GM12865 (cell line): ENCODE results near the gene ATAD5.
"Not testable (repeated sequence)": the region's sequence is repeated elsewhere in the genome, so short reads cannot be mapped to it uniquely, and the experiment has no call there.

Source experiments
- DNase-seq: peaks from one replicate; pipeline ENCODE4 v3.0.0; 2010; ENCODE audit warnings: low read depth
- H3K4me3 ChIP-seq: 2 replicates; pipeline ENCODE4 v1.5.1; 2011; ENCODE audit warnings: mild to moderate bottlenecking, low read depth, low read length, control low read depth
- TF ChIP-seq, protein P1 (sequence below): IDR thresholded peaks from 2 replicates; pipeline ENCODE4 v1.5.1; 2011; ENCODE audit warnings: low read length, control low read depth, low read depth, inconsistent platforms; ENCODE audit not compliant: insufficient read depth; ENCODE audit errors: missing control alignments

Gene ATAD5

DNA sequence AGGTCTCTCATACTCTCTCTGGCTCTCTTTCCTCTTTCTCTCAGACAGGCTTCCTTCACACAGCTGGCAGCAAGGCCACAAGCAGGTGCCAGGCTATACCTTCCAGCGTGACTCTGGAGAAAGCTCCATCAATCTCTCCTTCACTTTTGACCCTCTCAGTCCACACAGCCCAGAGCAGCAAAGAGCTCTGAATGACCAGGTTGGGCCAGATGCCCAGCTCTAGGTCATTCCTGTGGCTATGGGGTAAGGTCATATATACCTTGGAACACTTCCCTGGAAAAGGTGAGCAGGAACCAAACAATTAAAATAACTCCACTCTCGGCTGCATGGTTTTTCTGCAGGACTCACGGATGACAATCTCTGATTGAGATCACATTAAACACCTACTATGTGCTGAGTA is 98.7 kb downstream of the ATAD5 start:
- no peak for DNase-seq
- H3K4me3 ChIP-seq, result no peak overlapping the region
- TF ChIP-seq, protein P1, sequence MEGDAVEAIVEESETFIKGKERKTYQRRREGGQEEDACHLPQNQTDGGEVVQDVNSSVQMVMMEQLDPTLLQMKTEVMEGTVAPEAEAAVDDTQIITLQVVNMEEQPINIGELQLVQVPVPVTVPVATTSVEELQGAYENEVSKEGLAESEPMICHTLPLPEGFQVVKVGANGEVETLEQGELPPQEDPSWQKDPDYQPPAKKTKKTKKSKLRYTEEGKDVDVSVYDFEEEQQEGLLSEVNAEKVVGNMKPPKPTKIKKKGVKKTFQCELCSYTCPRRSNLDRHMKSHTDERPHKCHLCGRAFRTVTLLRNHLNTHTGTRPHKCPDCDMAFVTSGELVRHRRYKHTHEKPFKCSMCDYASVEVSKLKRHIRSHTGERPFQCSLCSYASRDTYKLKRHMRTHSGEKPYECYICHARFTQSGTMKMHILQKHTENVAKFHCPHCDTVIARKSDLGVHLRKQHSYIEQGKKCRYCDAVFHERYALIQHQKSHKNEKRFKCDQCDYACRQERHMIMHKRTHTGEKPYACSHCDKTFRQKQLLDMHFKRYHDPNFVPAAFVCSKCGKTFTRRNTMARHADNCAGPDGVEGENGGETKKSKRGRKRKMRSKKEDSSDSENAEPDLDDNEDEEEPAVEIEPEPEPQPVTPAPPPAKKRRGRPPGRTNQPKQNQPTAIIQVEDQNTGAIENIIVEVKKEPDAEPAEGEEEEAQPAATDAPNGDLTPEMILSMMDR, result no peak

DNA sequence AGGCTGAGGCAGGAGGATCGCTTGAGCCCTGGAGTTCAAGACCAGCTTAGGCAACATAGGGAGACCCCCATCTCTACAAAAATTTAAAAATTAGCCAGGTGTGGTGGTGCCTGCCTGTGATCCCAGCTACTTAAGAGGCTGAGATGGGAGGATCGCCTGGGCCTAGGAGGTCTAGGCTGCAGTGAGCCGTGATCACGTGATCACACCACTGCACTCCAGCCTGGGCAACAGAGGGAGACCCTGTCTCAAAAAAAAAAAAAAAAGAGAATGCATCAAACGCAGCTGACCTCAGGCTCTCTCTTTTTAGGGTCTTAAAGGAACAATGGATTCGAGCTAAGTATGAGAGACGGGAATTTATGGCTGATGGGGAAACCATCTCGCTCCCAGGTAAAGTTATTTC is 99.8 kb downstream of the ATAD5 start:
- not testable (repeated sequence) for H3K4me3 ChIP-seq, DNase-seq

DNA sequence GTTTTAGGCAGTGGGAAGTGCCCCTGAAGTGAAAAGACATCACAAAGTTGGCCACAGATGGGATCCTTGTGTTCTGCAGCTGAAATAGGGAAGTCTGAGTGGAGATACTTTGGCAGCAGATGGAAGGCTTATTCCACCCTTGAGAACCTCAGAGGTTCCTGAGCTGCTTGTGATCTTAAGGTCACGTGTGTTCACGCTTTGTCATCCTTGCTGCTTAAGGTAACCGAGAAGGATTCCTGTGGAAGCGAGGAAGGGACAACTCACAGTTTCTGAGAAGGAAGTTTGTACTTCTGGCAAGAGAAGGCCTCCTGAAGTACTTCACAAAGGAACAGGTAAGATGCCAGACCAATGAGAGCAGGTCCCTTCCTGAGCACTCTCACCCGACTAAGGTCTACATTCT is 102.2 kb downstream of the ATAD5 start:
- H3K4me3 ChIP-seq, result no peak overlapping the region
- TF ChIP-seq, protein P1, result no peak
- DNase-seq, result no peak

DNA sequence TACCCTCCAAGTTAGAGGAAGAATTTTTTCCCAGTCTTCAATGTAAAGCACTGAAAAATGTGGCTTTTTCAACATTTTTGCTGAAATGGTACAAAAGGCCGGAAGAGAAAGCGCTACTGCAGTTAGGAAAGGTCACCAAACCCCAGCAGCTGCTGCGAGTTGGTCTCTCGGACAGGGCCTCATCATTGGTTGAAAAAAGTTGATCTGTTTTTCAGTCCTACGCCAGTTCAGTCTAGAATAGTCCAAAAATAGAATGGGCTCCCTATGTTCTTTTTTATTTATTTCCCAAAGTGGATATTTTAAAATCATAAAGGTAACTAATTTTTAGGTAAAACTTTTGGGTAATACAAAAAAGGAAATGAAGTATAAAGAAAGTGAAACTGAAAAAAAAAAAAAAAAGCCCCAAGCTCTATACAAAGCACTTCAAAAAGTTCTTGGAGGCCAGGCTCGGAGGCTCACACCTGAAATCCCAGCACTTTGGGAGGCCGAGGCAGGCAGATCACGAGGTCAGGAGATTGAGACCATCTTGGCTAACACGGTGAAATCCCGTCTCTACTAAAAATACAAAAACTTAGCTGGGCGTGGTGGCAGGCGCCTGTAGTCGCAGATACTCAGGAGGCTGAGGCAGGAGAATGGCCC is 107.4 kb downstream of the ATAD5 start:
- H3K4me3 ChIP-seq, result peak overlapping the region; percentile 21; the same call in 1 of the 2 replicates
- TF ChIP-seq, protein P1, result no peak
- peak; percentile 65 for DNase-seq

DNA sequence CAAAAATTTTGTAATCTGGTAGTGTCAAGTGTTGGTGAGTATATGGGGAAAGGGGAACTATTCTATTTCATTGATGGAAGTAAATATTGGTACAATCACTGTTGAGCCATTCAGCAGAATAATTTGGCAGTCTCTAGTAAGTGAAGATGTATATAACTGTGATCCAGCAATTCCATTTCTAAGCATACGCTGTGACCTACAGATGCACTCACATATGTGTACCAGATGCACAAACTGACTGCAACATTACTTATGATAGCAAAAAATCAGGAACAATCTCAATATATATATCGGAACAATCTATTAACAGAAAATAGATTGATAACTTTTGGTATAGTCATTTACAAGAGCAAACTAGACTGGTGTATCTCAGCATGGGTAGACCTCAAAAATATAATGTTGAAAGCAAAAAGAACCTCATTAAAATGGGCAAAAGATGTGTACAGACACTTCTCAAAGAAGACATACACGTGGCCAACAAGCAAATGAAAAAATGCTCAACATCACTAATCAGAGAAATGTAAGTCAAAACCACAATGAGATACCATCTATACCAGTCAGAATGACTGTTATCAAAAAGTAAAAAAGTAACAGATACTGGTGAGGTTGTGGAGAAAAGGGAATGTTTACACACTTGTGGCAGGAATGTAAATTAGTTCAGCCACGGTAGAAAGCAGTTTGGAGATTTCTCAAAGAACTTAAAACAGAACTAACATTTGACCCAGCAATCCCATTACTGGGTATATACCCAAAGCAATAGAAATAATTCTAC is 110.7 kb downstream of the ATAD5 start:
- DNase-seq, result no peak
- TF ChIP-seq, protein P1, result no peak

More for the DNA sequence above, 110.7 kb downstream of the ATAD5 start:
- H3K4me3 ChIP-seq, result no peak overlapping the region
